ENCODE data around the gene UMAD1.

UMAD1 gene

DNA sequence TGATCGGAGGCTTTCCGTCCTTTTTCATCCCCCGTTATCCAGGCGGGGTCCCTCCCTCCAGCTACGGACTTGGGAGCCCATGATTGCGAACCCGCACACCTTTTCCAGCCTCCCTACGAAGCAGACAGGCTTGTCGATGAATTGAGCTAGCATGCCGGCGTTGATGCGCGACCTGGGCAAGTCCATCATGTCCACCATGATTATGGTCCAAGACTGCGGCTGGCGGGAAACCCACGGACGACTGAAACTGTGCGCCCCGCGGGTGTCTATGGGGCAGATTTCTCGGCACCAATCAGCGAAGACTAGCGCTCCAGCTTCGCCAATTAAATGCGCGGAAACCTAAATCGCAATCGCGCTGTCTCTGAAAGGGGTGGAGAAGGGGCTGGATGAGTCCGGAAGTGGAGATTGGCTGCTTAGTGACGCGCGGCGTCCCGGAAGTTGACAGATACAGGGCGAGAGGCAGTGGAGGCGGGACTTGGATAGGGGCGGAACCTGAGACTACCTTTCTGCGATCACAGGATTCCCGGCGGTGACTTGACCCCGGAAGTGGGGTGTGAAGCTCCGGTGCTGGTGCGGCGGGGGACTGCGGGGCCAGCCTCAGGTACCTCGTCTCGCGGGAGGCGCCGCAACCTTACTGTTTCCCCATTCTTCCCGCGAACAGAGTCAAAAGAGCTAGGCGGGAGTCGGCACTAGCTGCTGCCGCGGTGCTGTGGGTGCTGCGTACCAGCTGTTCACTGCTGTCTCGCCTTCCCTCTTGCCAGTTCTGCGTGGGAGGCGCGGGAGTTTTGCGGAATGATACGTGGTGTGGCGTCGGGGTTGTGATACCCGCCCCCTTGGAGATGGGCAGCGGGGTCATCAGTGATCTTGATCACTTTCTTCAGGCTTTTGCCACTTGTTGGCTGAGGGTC is at the start of gene UMAD1:
TSS of gene UMAD1 (plus strand) at position 532 of the 908 bp plus-strand sequence. CDS start 32,620 bp downstream, outside the sequence.
- peak; percentile 99 for DNase-seq

- peak; percentile 16 for DNase-seq
Measured at GRCh38 chr7:7595451-7595850, 45.1 kb upstream of the UMAD1 start.

GRCh38 chr7:7596176-7596575 is 44.4 kb upstream of the UMAD1 start:
- no peak for DNase-seq

- no peak for DNase-seq
Measured at GRCh38 chr7:7607010-7607409, 33.5 kb upstream of the UMAD1 start.

GRCh38 chr7:7609330-7609729 is 31.2 kb upstream of the UMAD1 start:
- DNase-seq, result no peak

DNA sequence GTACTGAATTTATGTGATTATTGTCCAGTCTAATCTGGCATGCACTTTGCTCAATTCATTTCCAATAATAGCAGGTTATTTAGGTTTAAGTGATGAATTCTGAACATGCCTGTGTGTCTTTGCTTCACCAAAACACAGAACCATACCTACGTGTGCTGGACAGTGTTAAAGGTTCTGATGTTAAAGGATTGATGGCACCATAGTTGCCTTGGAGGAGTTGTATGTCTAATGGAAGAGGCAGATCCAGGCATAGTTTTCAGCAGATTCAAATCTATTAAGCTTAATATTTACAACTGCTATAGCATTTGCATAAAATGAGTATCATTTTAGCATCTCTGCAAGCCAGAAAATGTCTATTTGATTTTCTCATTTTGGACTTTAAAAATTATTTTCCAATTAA is 28.0 kb upstream of the UMAD1 start:
- DNase-seq, result no peak

DNA sequence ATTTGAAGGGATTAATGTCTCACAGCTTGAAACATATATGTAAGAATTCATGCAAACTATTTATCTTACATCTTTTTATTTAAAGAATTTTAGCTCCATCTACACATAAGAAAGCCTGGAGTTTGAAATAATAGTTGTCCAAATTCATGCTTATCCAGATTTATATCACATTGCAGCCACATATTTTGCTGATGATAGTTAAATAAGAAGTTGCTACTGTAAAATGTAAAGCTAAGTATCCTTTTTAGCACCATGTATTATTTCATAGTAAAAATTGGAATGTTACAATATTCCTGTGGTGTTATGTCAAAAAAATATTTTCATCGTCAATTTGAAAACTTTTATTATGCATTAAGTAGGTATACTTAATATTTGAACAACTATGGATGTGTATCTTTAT is 27.3 kb upstream of the UMAD1 start:
- no peak for DNase-seq

DNA sequence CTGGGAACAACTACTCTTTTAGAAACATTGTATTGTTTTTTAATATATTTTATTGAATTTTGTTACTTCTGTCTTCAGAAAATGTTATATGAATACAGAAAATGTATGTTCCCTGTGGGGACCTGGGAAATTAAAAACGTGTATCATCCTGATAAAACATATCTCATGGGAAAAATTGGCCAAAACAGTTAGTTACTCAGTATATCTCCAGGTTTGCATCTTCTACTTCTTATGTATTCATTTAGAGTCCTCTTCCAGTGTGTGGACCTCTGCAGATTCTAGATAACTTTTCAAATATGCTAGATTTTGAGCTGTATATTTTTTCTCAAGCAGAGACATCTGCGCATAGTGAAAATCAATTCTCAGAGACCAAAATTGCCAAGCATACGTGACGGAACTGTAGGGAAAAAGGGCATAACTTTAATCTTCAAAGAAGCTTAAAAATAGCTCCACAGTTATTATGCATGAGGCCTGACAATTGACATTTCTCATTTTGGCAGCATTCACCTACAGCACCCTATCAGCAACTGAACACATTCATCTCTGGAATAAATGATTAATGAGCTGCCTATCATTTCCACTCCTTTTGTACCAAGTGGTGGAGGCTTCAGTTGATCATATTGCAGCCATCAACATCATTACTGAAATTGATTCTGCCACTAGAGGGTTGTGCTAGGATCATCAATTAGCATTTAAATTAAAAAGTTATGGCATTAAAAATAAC is 26.4 kb upstream of the UMAD1 start:
- DNase-seq, result no peak

GRCh38 chr7:7617550-7617949 is 23.0 kb upstream of the UMAD1 start:
- no peak for DNase-seq

- no peak for DNase-seq
Measured at GRCh38 chr7:7618410-7618809, 22.1 kb upstream of the UMAD1 start.

DNA sequence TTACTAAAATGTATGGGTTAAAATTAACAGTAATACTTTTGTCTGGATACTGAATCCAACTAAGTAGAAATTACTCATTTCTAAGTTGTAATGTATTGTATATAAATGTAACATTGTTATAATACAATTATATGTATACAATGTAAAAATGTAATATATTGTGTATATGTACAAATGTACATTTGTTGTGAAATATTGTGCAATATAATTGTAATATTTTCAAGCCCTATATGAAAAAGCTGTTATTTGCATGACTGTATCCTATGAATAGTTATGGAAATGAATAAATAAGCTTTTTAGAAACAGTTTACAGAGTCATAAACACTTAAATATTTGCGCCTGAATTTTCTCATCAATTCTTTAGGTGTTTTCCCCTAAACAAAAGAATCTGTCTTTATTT is 20.3 kb upstream of the UMAD1 start:
- DNase-seq, result no peak

GRCh38 chr7:7620644-7621210 is 19.8 kb upstream of the UMAD1 start:
- DNase-seq, result no peak

GRCh38 chr7:7628476-7628875 is 12.1 kb upstream of the UMAD1 start:
- DNase-seq, result no peak

- DNase-seq, result no peak
Measured at GRCh38 chr7:7630626-7631329, 9.8 kb upstream of the UMAD1 start.

DNA sequence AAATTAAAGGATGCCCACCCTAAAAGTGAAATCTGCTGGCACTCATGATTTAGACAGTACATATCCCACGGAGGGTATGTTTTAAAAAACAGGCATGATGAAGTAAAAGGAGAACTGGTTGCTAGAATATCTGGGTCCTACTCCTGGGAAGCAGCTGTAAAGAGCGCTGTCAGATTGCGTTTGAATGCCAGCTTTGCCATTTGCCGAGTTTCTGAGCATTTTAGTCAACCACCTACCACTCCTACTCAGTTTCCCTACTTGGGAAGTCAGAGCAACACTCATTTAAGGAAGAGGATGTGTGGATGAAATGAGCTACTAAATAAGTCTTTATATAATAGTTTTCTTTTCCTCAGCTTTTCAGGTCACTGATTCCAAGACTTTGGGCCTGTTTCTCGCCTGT is 1.1 kb upstream of the UMAD1 start:
- no peak for DNase-seq

DNA sequence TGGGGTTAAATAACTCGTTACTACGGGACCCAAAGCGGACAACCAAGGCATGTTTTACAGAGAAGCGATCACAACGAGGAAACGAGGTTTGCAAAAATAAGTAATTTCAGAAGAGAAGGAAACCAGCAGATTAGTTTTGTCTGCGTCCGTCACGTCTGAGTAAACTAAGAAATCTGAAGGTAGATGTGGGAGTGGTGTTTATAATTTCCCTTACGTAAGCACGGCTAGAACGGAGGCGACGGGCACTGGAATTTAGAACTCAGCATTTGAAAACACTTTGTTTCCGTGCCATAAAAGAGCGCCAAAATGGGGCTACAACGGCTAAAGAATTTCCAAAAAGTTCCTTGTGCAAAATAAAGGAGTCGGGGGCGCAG is 718 bp upstream of the UMAD1 start:
- DNase-seq, result no peak

- DNase-seq, result peak; percentile 56
Measured at GRCh38 chr7:7641129-7641663, 644 bp downstream of the UMAD1 start.

GRCh38 chr7:7642081-7642480 is 1.5 kb downstream of the UMAD1 start:
- DNase-seq, result no peak

- DNase-seq, result no peak
Measured at GRCh38 chr7:7647495-7648036, 7.0 kb downstream of the UMAD1 start.

- no peak for DNase-seq
Measured at GRCh38 chr7:7650682-7651206, 10.2 kb downstream of the UMAD1 start.

DNA sequence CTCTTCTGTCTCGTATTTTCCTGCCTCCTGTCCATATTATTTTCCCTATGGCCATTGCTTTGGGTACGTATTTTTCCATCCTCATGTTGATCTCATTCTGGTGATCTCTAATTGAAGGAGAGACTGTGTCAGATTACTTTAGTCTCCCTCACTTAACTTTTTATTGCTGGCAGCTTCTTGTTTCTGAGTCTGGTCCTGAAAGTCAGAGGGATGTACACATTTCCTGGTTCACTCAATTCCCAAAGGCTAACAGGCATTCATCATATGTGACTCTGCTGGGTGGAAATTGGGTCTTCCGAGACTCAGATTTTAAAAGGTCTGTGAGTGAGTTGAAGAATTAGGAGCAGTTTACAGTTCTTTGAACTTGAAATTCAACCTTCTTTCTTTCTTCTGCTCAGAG is 10.9 kb downstream of the UMAD1 start:
- no peak for DNase-seq

- DNase-seq, result no peak
Measured at GRCh38 chr7:7652798-7653540, 12.4 kb downstream of the UMAD1 start.
